Measurements from ENCODE around the gene FOXP1.

Gene FOXP1

GRCh38 chr3:71160785-71161546, 422.6 kb downstream of the FOXP1 start:
- peak; percentile 54 for DNase-seq
- in situ Hi-C loops (cut with HindIII; ENCODE audit: low pct_ligation_motif_present, low sequenced_read_pairs) = no loop called here

GRCh38 chr3:71156062-71156665, 427.4 kb downstream of the FOXP1 start:
- no peak overlapping the region for H3K4me3 ChIP-seq (ENCODE audit: low read depth, low read length)
- H3K27me3 ChIP-seq (replicated peaks) = no peaks in the 10 kb centered on the region
- in situ Hi-C loops (cut with HindIII; ENCODE audit: low pct_ligation_motif_present, low sequenced_read_pairs) = no loop called here
- no peaks in the 10 kb centered on the region for H3K36me3 ChIP-seq (replicated peaks)
- TF ChIP-seq CTCF (IDR thresholded peaks at IDR 0.05; ENCODE audit: low read depth, low read length, missing control alignments) = no peak
- H3K27ac ChIP-seq = no peak overlapping the region
- DNase-seq = no peak

More at GRCh38 chr3:71160785-71161546, 422.6 kb downstream of the FOXP1 start:
- H3K27me3 ChIP-seq (replicated peaks) = no peaks in the 10 kb centered on the region
- H3K4me3 ChIP-seq (ENCODE audit: low read depth, low read length) = no peak overlapping the region
- no peak for TF ChIP-seq CTCF (IDR thresholded peaks at IDR 0.05; ENCODE audit: low read depth, low read length, missing control alignments)
- H3K36me3 ChIP-seq (replicated peaks) = no peaks in the 10 kb centered on the region
- peak overlapping the region; percentile 43 for H3K27ac ChIP-seq

GRCh38 chr3:71154846-71155245, 428.7 kb downstream of the FOXP1 start:
- in situ Hi-C loops (cut with HindIII; ENCODE audit: low pct_ligation_motif_present, low sequenced_read_pairs) = no loop called here
- Histone ChIP-seq H3K36me3 (replicated peaks) (no peaks in the 10 kb centered on the region), H3K27ac (no peak overlapping the region), H3K4me3 (ENCODE audit: low read depth, low read length) (no peak overlapping the region), H3K27me3 (replicated peaks) (no peaks in the 10 kb centered on the region)
- TF ChIP-seq CTCF (IDR thresholded peaks at IDR 0.05; ENCODE audit: low read depth, low read length, missing control alignments) = no peak
- no peak for DNase-seq

GRCh38 chr3:71153713-71154112, 429.8 kb downstream of the FOXP1 start:
- no peak for DNase-seq
- no peaks in the 10 kb centered on the region for H3K27me3 ChIP-seq (replicated peaks)
- H3K27ac ChIP-seq = no peak overlapping the region
- H3K36me3 ChIP-seq (replicated peaks) = no peaks in the 10 kb centered on the region
- no peak overlapping the region for H3K4me3 ChIP-seq (ENCODE audit: low read depth, low read length)
- in situ Hi-C loops (cut with HindIII; ENCODE audit: low pct_ligation_motif_present, low sequenced_read_pairs) = no loop called here
- no peak for TF ChIP-seq CTCF (IDR thresholded peaks at IDR 0.05; ENCODE audit: low read depth, low read length, missing control alignments)

GRCh38 chr3:71152892-71153265, 430.6 kb downstream of the FOXP1 start:
- Histone ChIP-seq H3K27ac (no peak overlapping the region), H3K27me3 (replicated peaks) (no peaks in the 10 kb centered on the region), H3K4me3 (ENCODE audit: low read depth, low read length) (no peak overlapping the region), H3K36me3 (replicated peaks) (no peaks in the 10 kb centered on the region)
- in situ Hi-C loops (cut with HindIII; ENCODE audit: low pct_ligation_motif_present, low sequenced_read_pairs) = no loop called here
- no peak for TF ChIP-seq CTCF (IDR thresholded peaks at IDR 0.05; ENCODE audit: low read depth, low read length, missing control alignments)
- DNase-seq = no peak
